ENCODE results near the gene SPEM2.

DNA sequence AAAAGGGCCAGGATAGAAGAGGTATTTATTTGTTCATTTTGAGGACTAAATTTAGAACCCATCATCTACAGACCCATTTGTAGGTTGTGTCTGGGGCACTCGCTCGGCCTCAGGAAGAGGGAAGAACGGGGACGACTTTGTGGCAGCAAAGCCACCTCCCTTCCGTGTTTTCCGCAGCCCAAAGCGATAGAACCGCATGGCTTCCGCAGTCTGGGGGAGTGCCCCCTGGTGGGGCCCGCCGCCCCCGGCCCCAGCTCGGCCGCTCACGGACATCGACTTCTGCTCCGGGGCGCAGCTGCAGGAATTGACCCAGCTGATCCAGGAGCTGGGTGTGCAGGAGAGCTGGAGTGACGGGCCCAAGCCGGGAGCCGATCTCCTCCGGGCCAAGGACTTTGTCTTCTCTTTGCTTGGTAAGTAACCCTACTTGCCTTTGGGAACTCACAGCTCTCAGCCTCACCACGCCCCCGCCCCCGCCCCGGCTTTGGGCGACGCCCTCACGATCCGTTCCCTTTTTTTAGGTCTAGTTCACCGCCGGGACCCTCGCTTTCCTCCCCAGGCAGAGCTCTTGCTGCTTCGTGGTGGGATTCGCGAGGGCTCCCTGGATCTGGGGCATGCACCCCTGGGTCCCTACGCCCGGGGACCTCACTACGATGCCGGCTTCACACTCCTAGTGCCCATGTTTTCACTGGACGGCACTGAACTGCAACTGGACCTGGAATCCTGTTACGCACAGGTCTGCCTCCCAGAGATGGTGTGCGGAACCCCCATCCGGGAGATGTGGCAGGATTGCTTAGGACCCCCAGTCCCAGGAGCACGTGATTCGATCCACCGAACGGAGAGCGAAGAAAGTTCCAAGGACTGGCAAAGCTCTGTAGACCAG is 10.5 kb downstream of the SPEM2 start:
- TF ChIP-seq POLR2A (IDR thresholded peaks at IDR 0.05) (peak in 1 of 4 donors; percentile 11), POLR2AphosphoS5 (IDR thresholded peaks at IDR 0.05) (no peak), EP300 (IDR thresholded peaks at IDR 0.05) (no peak)
- TF ChIP-seq, protein P1, sequence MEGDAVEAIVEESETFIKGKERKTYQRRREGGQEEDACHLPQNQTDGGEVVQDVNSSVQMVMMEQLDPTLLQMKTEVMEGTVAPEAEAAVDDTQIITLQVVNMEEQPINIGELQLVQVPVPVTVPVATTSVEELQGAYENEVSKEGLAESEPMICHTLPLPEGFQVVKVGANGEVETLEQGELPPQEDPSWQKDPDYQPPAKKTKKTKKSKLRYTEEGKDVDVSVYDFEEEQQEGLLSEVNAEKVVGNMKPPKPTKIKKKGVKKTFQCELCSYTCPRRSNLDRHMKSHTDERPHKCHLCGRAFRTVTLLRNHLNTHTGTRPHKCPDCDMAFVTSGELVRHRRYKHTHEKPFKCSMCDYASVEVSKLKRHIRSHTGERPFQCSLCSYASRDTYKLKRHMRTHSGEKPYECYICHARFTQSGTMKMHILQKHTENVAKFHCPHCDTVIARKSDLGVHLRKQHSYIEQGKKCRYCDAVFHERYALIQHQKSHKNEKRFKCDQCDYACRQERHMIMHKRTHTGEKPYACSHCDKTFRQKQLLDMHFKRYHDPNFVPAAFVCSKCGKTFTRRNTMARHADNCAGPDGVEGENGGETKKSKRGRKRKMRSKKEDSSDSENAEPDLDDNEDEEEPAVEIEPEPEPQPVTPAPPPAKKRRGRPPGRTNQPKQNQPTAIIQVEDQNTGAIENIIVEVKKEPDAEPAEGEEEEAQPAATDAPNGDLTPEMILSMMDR (IDR thresholded peaks at IDR 0.05): peak in 3 of 6 experiments; percentile 16 to 32 (median 18)

Data from upper lobe of left lung (tissue), 4 donors.